ENCODE results near the gene SETX. TPM values are rescaled to one million over a fixed set of nuclear protein-coding genes. Genes with fewer than 3 reads are reported as not detected.

The SETX gene
- total RNA-seq, 1 donor from 2014 or later, result 49.7 TPM

GRCh38 chr9:132366481-132366880, 11.7 kb upstream of the SETX start:
- H3K9ac ChIP-seq, result no peak overlapping the region
- H3K4me3 ChIP-seq, result no peak overlapping the region
- TF ChIP-seq CTCF (IDR thresholded peaks at IDR 0.05), result no peak

GRCh38 chr9:132365986-132366385, 11.2 kb upstream of the SETX start:
- Histone ChIP-seq H2AFZ (replicated peaks) (no peak overlapping the region), H3F3A (ENCODE audit: low read depth) (no peaks in the 10 kb centered on the region), H3K4me1 (no peaks in the 10 kb centered on the region), H4K20me1 (ENCODE audit: low read depth) (no peaks in the 10 kb centered on the region), H3K36me3 (no peaks in the 10 kb centered on the region), H3K4me3 (no peak overlapping the region), H3K9me3 (ENCODE audit: low read depth) (no peaks in the 10 kb centered on the region), H3K27me3 (no peaks in the 10 kb centered on the region), H3K27ac (no peak overlapping the region), H3K9ac (no peak overlapping the region), H3K4me2 (no peak overlapping the region), H3K79me2 (ENCODE audit: low read depth) (no peaks in the 10 kb centered on the region)
- no peaks in the 10 kb centered on the region for H3K9me3 Mint-ChIP-seq
- H3K27ac Mint-ChIP-seq, result no peak overlapping the region
- no peaks in the 10 kb centered on the region for H3K27me3 Mint-ChIP-seq (ENCODE audit: insufficient read depth, low read depth)
- H3K4me1 Mint-ChIP-seq, result no peaks in the 10 kb centered on the region
- H3K36me3 Mint-ChIP-seq, result no peaks in the 10 kb centered on the region
- TF ChIP-seq CTCF (IDR thresholded peaks at IDR 0.05) (no peak), EZH2phosphoT487 (IDR thresholded peaks at IDR 0.05) (no peak), EZH2 (IDR thresholded peaks at IDR 0.05) (no peak)
- no peak for DNase-seq (ENCODE audit: low spot score)
- H3K4me3 Mint-ChIP-seq, result no peak overlapping the region

More at GRCh38 chr9:132366481-132366880, 11.7 kb upstream of the SETX start:
- H3K4me1 Mint-ChIP-seq, result no peaks in the 10 kb centered on the region
- Histone ChIP-seq H2AFZ (replicated peaks) (no peak overlapping the region), H4K20me1 (ENCODE audit: low read depth) (no peaks in the 10 kb centered on the region), H3K27ac (no peak overlapping the region), H3K4me1 (no peaks in the 10 kb centered on the region), H3K27me3 (no peaks in the 10 kb centered on the region), H3K79me2 (ENCODE audit: low read depth) (no peaks in the 10 kb centered on the region), H3K4me2 (no peak overlapping the region), H3F3A (ENCODE audit: low read depth) (no peaks in the 10 kb centered on the region), H3K9me3 (ENCODE audit: low read depth) (no peaks in the 10 kb centered on the region), H3K36me3 (no peaks in the 10 kb centered on the region)
- no peak for DNase-seq (ENCODE audit: low spot score)
- no peaks in the 10 kb centered on the region for H3K9me3 Mint-ChIP-seq
- no peaks in the 10 kb centered on the region for H3K36me3 Mint-ChIP-seq
- H3K27ac Mint-ChIP-seq, result no peak overlapping the region
- H3K4me3 Mint-ChIP-seq, result no peak overlapping the region
- H3K27me3 Mint-ChIP-seq (ENCODE audit: insufficient read depth, low read depth), result no peaks in the 10 kb centered on the region

- H3K36me3 ChIP-seq, result no peaks in the 10 kb centered on the region
- H3K27me3 ChIP-seq, result no peaks in the 10 kb centered on the region
- H3K9me3 ChIP-seq (ENCODE audit: low read depth), result no peaks in the 10 kb centered on the region
- H3K4me2 ChIP-seq, result no peak overlapping the region
- DNase-seq (ENCODE audit: low spot score), result no peak
- no peak overlapping the region for H3K9ac ChIP-seq
- no peaks in the 10 kb centered on the region for H3K36me3 Mint-ChIP-seq
- H3K79me2 ChIP-seq (ENCODE audit: low read depth), result no peaks in the 10 kb centered on the region
- H2AFZ ChIP-seq (replicated peaks), result no peak overlapping the region
- no peak overlapping the region for H3K4me3 Mint-ChIP-seq
- no peaks in the 10 kb centered on the region for H3F3A ChIP-seq (ENCODE audit: low read depth)
- H3K9me3 Mint-ChIP-seq, result no peaks in the 10 kb centered on the region
- H4K20me1 ChIP-seq (ENCODE audit: low read depth), result no peaks in the 10 kb centered on the region
- no peaks in the 10 kb centered on the region for H3K4me1 Mint-ChIP-seq
- H3K27ac ChIP-seq, result no peak overlapping the region
- no peak overlapping the region for H3K4me3 ChIP-seq
- H3K4me1 ChIP-seq, result no peaks in the 10 kb centered on the region
- no peaks in the 10 kb centered on the region for H3K27me3 Mint-ChIP-seq (ENCODE audit: insufficient read depth, low read depth)
- H3K27ac Mint-ChIP-seq, result no peak overlapping the region
- no peak for TF ChIP-seq CTCF (IDR thresholded peaks at IDR 0.05)
- TF ChIP-seq EZH2phosphoT487 (IDR thresholded peaks at IDR 0.05), result no peak
- TF ChIP-seq EZH2 (IDR thresholded peaks at IDR 0.05), result no peak
Observed at GRCh38 chr9:132364068-132364467, 9.3 kb upstream of the SETX start.

- H3K4me2 ChIP-seq, result no peak overlapping the region
- H3K4me3 ChIP-seq, result no peak overlapping the region
- no peaks in the 10 kb centered on the region for H3K27me3 ChIP-seq
- H3K27me3 Mint-ChIP-seq (ENCODE audit: insufficient read depth, low read depth), result no peaks in the 10 kb centered on the region
- no peak overlapping the region for H3K4me3 Mint-ChIP-seq
- H3K4me1 ChIP-seq, result peaks cover 9% of the 10 kb centered on the region
- no peak overlapping the region for H2AFZ ChIP-seq (replicated peaks)
- peaks cover 19% of the 10 kb centered on the region for H3K79me2 ChIP-seq (ENCODE audit: low read depth)
- H3K27ac Mint-ChIP-seq, result no peak overlapping the region
- TF ChIP-seq EZH2 (IDR thresholded peaks at IDR 0.05), result no peak
- TF ChIP-seq CTCF (IDR thresholded peaks at IDR 0.05), result no peak
- H3F3A ChIP-seq (ENCODE audit: low read depth), result no peaks in the 10 kb centered on the region
- no peaks in the 10 kb centered on the region for H3K36me3 ChIP-seq
- no peak for DNase-seq (ENCODE audit: low spot score)
- peaks cover 10% of the 10 kb centered on the region for H3K36me3 Mint-ChIP-seq
- H3K27ac ChIP-seq, result no peak overlapping the region
- no peaks in the 10 kb centered on the region for H3K9me3 Mint-ChIP-seq
- H4K20me1 ChIP-seq (ENCODE audit: low read depth), result peaks cover 16% of the 10 kb centered on the region
- H3K9ac ChIP-seq, result no peak overlapping the region
- H3K9me3 ChIP-seq (ENCODE audit: low read depth), result no peaks in the 10 kb centered on the region
- peaks cover 17% of the 10 kb centered on the region for H3K4me1 Mint-ChIP-seq
Observed at GRCh38 chr9:132357764-132358163, 3.0 kb upstream of the SETX start.
